DMS114 treated with DMSO at 0.1 percent for 48 hours (cell line): ENCODE results near the gene PPHLN1.

Experiments used
- DNase-seq: peaks from one replicate; lab custom pipeline; 2025; ENCODE audit not compliant: unreplicated experiment; lab: John Stamatoyannopoulos, UW

The PPHLN1 gene

GRCh38 chr12:42477941-42478340, 152.0 kb downstream of the PPHLN1 start:
- no peak for DNase-seq

DNA sequence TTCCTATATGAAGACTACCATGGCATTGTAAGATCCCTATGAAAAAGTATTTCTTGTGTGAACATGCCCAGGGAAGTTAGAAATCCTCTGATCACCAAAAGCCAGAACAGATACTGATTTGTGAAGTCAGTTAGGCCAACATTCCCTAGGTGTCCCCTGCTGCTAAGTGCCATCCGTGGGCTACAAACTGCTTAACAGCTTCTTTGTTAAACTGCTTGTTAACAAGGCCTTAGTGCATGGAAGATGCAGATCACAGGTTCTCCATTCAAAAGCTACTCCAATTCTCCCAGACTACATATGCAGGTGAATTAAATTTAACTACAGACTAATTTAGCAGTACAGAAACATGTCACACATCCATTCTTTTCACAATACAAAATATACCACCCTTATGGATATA, 155.4 kb downstream of the PPHLN1 start:
- no peak for DNase-seq

DNA sequence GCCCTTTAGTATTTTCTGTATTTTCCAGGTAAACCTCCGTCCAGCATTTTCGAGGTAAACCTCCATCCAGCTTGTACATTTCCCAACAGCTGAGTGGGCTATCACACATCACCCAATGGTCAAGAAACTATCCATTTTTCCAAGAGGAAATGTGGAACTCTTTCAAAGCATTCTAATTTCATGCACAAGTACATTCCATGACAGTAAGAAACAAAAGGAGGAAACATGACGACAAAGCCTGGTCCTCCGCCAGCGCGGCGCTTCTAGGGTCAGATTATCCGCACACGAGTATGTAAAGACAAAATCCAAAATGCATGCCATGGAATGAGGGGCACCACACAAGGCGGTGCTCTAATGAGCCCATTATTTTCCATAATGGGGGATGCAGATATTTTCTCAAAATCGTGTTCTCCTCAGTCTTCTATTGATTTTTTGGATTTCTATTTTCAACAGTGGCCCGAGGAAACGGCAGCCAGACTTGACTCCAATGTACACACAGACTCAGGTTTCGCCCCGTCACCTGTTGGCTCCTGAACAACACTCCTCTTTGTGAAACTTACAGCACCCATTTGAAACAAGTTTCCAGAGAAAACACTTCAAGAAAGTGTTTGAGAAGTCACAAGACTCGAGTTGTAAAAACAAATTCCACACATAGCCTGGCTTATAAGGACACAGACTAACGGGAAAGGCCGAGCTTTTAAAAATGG, 156.2 kb downstream of the PPHLN1 start:
- DNase-seq, result peak; percentile 39

GRCh38 chr12:42482748-42483520, 157.0 kb downstream of the PPHLN1 start:
- peak; percentile 39 for DNase-seq

GRCh38 chr12:42483521-42483790, 157.5 kb downstream of the PPHLN1 start:
- peak; percentile 11 for DNase-seq

- DNase-seq, result no peak
Observed at GRCh38 chr12:42484996-42485395, 159.0 kb downstream of the PPHLN1 start.

- no peak for DNase-seq
Observed at GRCh38 chr12:42485823-42486222, 159.9 kb downstream of the PPHLN1 start.

GRCh38 chr12:42486407-42486806, 160.4 kb downstream of the PPHLN1 start:
- DNase-seq, result no peak

- DNase-seq, result no peak
Observed at GRCh38 chr12:42490261-42490842, 164.4 kb downstream of the PPHLN1 start.
